Sigmoid colon (tissue), 7 donors: ENCODE measurements around the gene GSK3B. TPM values are rescaled to one million over a fixed set of nuclear protein-coding genes. Genes with fewer than 3 reads are reported as not detected.
A peak's percentile ranks its signal among the peaks of the same experiment; 100 is the strongest.
"Not testable (repeated sequence)": the region's sequence is repeated elsewhere in the genome, so short reads cannot be mapped to it uniquely, and the experiment has no call there.

ENCODE experiments used
- DNase-seq: peaks from one replicate; pipeline ENCODE4 v3.0.0-alpha.2; 2019
- H3K27ac ChIP-seq, 4 donors: fragments of 200-600 bp; sonication (generic); one replicate each; pipeline ENCODE4 v1.5.1; 2016 to 2019; ENCODE audit warnings: mild to moderate bottlenecking in 1 of 4
- H3K27me3 ChIP-seq, 3 donors: fragments of 200-600 bp; sonication (generic); one replicate each; pipeline ENCODE4 v1.5.1; 2019; ENCODE audit warnings: mild to moderate bottlenecking in 1 of 3
- H3K36me3 ChIP-seq, 4 donors: fragments of 200-600 bp; sonication (generic); one replicate each; pipeline ENCODE4 v1.5.1; 2016 to 2019
- H3K4me1 ChIP-seq, 4 donors: fragments of 200-600 bp; sonication (generic); one replicate each; pipeline ENCODE4 v1.5.1; 2017 to 2019
- H3K4me3 ChIP-seq, 4 donors: fragments of 200-600 bp; sonication (generic); one replicate each; pipeline ENCODE4 v1.5.1; 2017 to 2019; ENCODE audit warnings: mild to moderate bottlenecking in 2 of 4, moderate library complexity in 1 of 4
- H3K9me3 ChIP-seq, 4 donors: fragments of 200-600 bp in 3 of 4; sonication (generic) in 3 of 4; one replicate each; pipeline versions ENCODE4 v1.5.1 to v1.6.1; 2013 to 2019
- EP300 ChIP-seq, 4 donors: sonication (generic); formaldehyde crosslinking; IDR thresholded peaks; one replicate each; pipeline ENCODE4 v1.6.1; 2017; ENCODE audit warnings: antibody characterized with exemption in 4 of 4
- POLR2A ChIP-seq, 2 donors: fragments of 450-650 bp; IDR thresholded peaks; one replicate each; pipeline ENCODE4 v1.6.1; 2016; ENCODE audit warnings: antibody characterized with exemption in 2 of 2, mild to moderate bottlenecking in 2 of 2, moderate library complexity in 2 of 2
- POLR2AphosphoS5 ChIP-seq, 4 donors: sonication (generic); formaldehyde crosslinking; IDR thresholded peaks; one replicate each; pipeline ENCODE4 v1.6.1; 2017; ENCODE audit warnings: antibody characterized with exemption in 4 of 4
- WGBS, 2 donors: extraction: QIAGEN DNeasy Blood & Tissue Kit; methylation state at CpG; one replicate each; pipeline ENCODE4 v1.1.7; 2013; 5-methylcytosine and 5-hydroxymethylcytosine counted together
- intact Hi-C: fragments of 100-400 bp; cut with DNase I; formaldehyde crosslinking; loops from one replicate; pipeline ENCODE4 v1.15.1; 2023
- polyA plus RNA-seq, 3 donors: library from polyadenylated mRNA; stranded (reverse); fragments of 200-250 nt; gene quantifications; one replicate each; pipeline ENCODE4 v1.2.3, GENCODE V29; 2013
- total RNA-seq, 4 donors: library from RNA; depleted of rRNA; stranded (reverse); fragments of >200 nt; gene quantifications; one replicate each; pipeline ENCODE4 v1.1.0, GENCODE V29; 2016
- TF ChIP-seq, protein P1 (sequence below), 4 experiments: fragments of 450-650 bp in 3 of 4; fragments of 200-600 bp in 1 of 4; IDR thresholded peaks; one replicate each; pipeline ENCODE4 v1.5.1; 2016 to 2019; ENCODE audit warnings: antibody characterized with exemption in 4 of 4, mild to moderate bottlenecking in 3 of 4, moderate library complexity in 2 of 4
- donor health status: healthy with polysubstance abuse.
- donor health status: Bipolar disorder and iron deficiency.
- donor health status: healthy.

The GSK3B gene
- total and polyA plus RNA-seq, 7 donors = 11.4 to 36.8 (median 23.2) TPM

DNA sequence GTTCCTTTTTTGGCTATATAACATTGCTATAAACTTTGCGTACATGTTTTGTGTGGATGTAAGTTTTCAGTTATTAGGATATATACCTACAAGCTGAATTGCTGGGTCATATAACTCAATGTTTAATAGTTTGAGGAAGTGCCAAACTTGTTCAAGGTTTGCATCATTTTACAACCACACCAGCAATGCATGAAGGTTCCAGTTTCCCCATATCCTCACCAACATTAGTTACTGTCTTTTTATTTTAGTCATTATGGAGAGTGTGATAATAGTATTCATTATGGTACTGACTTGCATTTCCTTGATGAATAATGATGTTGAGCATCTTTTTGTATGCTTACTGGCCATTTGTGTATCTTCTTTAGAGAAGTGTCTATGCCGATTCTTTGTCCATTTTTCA lies 200.1 kb downstream of the GSK3B start:
- Histone ChIP-seq H3K9me3 (no peaks in the 10 kb centered on the region), H3K36me3 (no peaks in the 10 kb centered on the region), H3K4me1 (peaks cover 0 to 11% (median 0%) of the 10 kb centered on the region in 4 donors), H3K27me3 (no peaks in the 10 kb centered on the region), H3K27ac (no peak overlapping the region), H3K4me3 (no peak overlapping the region)
- no peak for DNase-seq
- 84 to 94% methylated on average over 2 of the region's 2 CpGs for WGBS, 2 donors
- TF ChIP-seq, protein P1, sequence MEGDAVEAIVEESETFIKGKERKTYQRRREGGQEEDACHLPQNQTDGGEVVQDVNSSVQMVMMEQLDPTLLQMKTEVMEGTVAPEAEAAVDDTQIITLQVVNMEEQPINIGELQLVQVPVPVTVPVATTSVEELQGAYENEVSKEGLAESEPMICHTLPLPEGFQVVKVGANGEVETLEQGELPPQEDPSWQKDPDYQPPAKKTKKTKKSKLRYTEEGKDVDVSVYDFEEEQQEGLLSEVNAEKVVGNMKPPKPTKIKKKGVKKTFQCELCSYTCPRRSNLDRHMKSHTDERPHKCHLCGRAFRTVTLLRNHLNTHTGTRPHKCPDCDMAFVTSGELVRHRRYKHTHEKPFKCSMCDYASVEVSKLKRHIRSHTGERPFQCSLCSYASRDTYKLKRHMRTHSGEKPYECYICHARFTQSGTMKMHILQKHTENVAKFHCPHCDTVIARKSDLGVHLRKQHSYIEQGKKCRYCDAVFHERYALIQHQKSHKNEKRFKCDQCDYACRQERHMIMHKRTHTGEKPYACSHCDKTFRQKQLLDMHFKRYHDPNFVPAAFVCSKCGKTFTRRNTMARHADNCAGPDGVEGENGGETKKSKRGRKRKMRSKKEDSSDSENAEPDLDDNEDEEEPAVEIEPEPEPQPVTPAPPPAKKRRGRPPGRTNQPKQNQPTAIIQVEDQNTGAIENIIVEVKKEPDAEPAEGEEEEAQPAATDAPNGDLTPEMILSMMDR (IDR thresholded peaks at IDR 0.05) = no peak
- TF ChIP-seq POLR2A (IDR thresholded peaks at IDR 0.05) (no peak), EP300 (IDR thresholded peaks at IDR 0.05) (no peak), POLR2AphosphoS5 (IDR thresholded peaks at IDR 0.05) (no peak)
- intact Hi-C loops = loop anchor here (5.0 to 10.0 kb wide), 3 partner anchors 303 to 663 kb away; partner anchors contain the start of gene LRRC58

DNA sequence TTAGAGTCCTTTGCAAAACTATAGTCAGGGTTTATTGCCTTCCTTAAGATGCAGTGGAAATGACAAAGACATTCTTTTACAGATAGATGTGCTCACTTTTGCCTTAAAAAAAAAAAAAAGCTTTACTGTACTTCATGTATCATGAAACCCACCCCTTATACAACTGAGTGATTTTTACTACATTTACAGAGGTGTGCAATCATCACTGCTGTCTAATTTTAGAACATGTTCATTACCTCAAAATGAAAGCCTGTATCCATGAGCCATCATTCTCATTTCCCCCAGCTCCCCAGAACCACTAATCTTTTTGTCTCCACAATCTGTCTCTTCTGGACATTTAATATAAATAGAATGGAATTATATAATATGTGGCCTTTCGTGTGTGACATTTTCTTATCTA lies 200.5 kb downstream of the GSK3B start:
- no peak overlapping the region for H3K4me3 ChIP-seq
- no peak overlapping the region for H3K27ac ChIP-seq
- no peak for DNase-seq
- intact Hi-C loops = loop anchor here (2.0 to 10.0 kb wide), 5 partner anchors 201 to 664 kb away; partner anchors contain the start of genes GSK3B and LRRC58
- H3K9me3 ChIP-seq = peaks cover 0 to 3% (median 0%) of the 10 kb centered on the region in 4 donors
- no peaks in the 10 kb centered on the region for H3K36me3 ChIP-seq
- peaks cover 0 to 11% (median 0%) of the 10 kb centered on the region in 4 donors for H3K4me1 ChIP-seq
- TF ChIP-seq POLR2A (IDR thresholded peaks at IDR 0.05) = no peak
- no peak for TF ChIP-seq POLR2AphosphoS5 (IDR thresholded peaks at IDR 0.05)
- TF ChIP-seq, protein P1 (IDR thresholded peaks at IDR 0.05) = no peak
- TF ChIP-seq EP300 (IDR thresholded peaks at IDR 0.05) = no peak
- 37 to 65% methylated on average over 1 of the region's 1 CpG for WGBS, 2 donors
- no peaks in the 10 kb centered on the region for H3K27me3 ChIP-seq

DNA sequence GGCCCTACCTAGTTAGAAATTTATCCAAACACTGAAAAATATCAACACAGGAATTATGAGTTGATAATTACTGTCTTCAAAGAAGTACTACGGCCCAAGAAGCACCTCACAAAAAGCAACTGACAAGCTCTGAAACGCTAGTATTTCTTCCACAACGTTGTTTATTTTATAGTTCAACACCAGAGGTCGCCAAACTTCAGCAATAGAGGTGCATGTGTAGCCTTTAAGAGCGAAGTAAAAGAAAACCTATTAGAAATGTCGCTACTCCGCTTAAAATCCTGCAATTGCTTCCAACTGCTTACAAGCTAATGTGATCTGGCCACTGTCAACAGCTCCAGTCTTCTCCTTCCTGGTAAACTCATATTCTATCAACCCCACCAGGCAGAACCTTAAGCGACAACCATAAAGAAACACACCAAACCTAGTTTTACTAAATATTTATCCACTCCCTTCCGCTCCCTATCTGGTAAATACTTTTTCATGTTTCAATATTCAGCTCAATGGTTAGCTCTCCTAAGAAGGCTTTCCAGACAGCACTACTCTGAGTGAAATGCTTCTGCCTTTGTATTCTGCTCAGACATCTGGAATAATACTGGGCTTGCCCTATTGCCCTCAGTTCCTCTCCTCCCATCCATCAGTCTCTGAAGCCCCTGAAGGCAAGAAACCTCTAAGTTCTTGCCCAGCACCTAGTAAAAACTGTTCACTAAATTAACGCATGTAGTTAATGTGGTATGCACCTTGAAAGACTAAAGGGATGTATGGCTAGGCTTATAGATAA lies 202.1 kb downstream of the GSK3B start:
- H3K27me3 ChIP-seq = no peaks in the 10 kb centered on the region
- peaks cover 0 to 5% (median 0%) of the 10 kb centered on the region in 4 donors for H3K9me3 ChIP-seq
- H3K36me3 ChIP-seq = no peaks in the 10 kb centered on the region
- WGBS, 2 donors = 39 to 44% methylated on average over 10 of the region's 10 CpGs
- peaks cover 0 to 11% (median 0%) of the 10 kb centered on the region in 4 donors for H3K4me1 ChIP-seq
- TF ChIP-seq EP300 (IDR thresholded peaks at IDR 0.05) = no peak
- no peak for TF ChIP-seq POLR2A (IDR thresholded peaks at IDR 0.05)
- TF ChIP-seq POLR2AphosphoS5 (IDR thresholded peaks at IDR 0.05) = peak in 3 of 4 donors; percentile 23 to 35 (median 34)
- TF ChIP-seq, protein P1 (IDR thresholded peaks at IDR 0.05) = peak; percentile 58 to 69 (median 58)
- H3K4me3 ChIP-seq = peak overlapping the region in 2 of 4 donors; percentile 10 to 18
- intact Hi-C loops = loop anchor here (2.0 to 10.0 kb wide), 5 partner anchors 203 to 665 kb away; partner anchors contain the start of genes GSK3B and LRRC58
- H3K27ac ChIP-seq = peak overlapping the region in 3 of 4 donors; percentile 34 to 55 (median 36)
- no peak for DNase-seq

DNA sequence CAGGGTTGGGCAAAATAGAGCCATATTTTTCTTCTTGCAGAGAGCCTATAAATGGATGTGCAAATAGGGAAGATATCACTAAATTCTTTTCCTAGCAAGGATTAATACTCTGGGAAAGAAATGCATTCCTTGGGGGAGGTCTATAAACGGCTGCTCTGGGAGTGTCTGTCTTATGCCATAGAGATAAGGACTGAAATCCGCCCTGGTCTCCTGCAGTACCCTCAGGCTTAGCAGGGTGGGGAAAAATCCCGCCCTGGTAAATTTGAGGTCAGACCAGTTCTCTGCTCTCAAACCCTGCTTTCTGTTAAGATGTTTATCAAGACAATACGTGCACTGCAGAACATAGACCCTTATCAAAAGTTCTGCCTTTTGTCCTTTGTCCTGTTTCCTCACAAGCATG lies 205.6 kb downstream of the GSK3B start:
- H3K9me3 ChIP-seq, DNase-seq, H3K4me3 ChIP-seq, H3K27ac ChIP-seq, H3K36me3 ChIP-seq, intact Hi-C loops, H3K27me3 ChIP-seq: not testable (repeated sequence)
- WGBS, 2 donors = 90 to 94% methylated on average over 4 of the region's 4 CpGs
- H3K4me1 ChIP-seq = peaks cover 0 to 11% (median 0%) of the 10 kb centered on the region in 4 donors

DNA sequence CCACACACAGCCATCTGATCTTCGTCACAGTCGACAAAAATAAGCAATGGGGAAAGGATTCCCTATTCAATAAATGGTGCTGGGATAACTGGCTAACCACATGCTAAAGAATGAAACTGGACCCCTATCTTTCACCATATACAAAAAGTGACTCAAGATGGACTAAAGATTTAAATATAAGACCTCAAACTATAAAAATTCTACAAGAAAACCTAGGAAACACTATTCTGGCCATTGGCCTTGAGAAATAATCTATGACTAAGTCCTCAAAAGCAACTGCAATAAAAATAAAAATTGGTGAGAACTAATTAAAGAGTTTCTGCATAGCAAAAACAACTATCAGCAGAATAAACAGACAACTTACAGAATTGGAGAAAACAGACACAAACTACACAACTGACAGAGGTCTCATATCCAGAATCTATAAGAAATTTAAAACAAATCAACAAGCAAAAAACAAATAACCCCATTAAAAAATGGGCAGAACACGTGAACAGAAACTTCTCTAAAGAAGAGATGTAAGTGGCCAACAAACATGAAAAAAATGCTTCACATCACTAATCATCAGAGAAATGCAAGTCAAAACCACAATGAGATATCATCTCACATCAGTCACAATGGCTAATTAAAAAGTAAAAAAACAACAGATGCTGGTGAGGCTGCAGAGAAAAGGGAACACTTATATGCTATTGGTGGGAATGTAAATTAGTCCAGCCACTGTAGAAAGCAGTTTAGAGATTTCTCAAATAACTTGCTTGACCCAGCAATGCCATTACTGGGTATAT lies 208.3 kb downstream of the GSK3B start:
- H3K27ac ChIP-seq = no peak overlapping the region
- intact Hi-C loops = no loop called here
- H3K4me1 ChIP-seq = no peaks in the 10 kb centered on the region
- no peak overlapping the region for H3K4me3 ChIP-seq
- WGBS, 2 donors = 95 to 96% methylated on average over 3 of the region's 3 CpGs
- H3K27me3 ChIP-seq = no peaks in the 10 kb centered on the region
- TF ChIP-seq, protein P1 (IDR thresholded peaks at IDR 0.05) = no peak
- no peak for TF ChIP-seq POLR2AphosphoS5 (IDR thresholded peaks at IDR 0.05)
- TF ChIP-seq POLR2A (IDR thresholded peaks at IDR 0.05) = no peak
- TF ChIP-seq EP300 (IDR thresholded peaks at IDR 0.05) = no peak
- peaks cover 0 to 1% (median 0%) of the 10 kb centered on the region in 4 donors for H3K36me3 ChIP-seq
- H3K9me3 ChIP-seq = peaks cover 0 to 5% (median 0%) of the 10 kb centered on the region in 4 donors
- no peak for DNase-seq
